Measurements from ENCODE around the gene CACNA2D1. TPM values are rescaled to one million over a fixed set of nuclear protein-coding genes. Genes with fewer than 3 reads are reported as not detected.

Gene CACNA2D1
- total RNA-seq, 1 experiment from 2014 or later = 13.6 TPM

- no peak for DNase-seq (ENCODE audit: extremely low read depth, low read depth)
These were observed 258.1 kb downstream of the CACNA2D1 start for GRCh38 chr7:82185443-82185842.

- no peak for DNase-seq (ENCODE audit: extremely low read depth, low read depth)
These were observed 259.9 kb downstream of the CACNA2D1 start for GRCh38 chr7:82183634-82184033.

- no peak for DNase-seq (ENCODE audit: extremely low read depth, low read depth)
These were observed 264.3 kb downstream of the CACNA2D1 start for GRCh38 chr7:82179311-82179710.

- no peak for DNase-seq (ENCODE audit: extremely low read depth, low read depth)
These were observed 268.3 kb downstream of the CACNA2D1 start for GRCh38 chr7:82175319-82175718.

GRCh38 chr7:82173400-82174021 is 270.1 kb downstream of the CACNA2D1 start:
- no peak for DNase-seq (ENCODE audit: extremely low read depth, low read depth)

GRCh38 chr7:82172881-82173280 is 270.7 kb downstream of the CACNA2D1 start:
- no peak for DNase-seq (ENCODE audit: extremely low read depth, low read depth)

- DNase-seq (ENCODE audit: extremely low read depth, low read depth) = no peak
These were observed 271.6 kb downstream of the CACNA2D1 start for GRCh38 chr7:82172017-82172416.

- DNase-seq (ENCODE audit: extremely low read depth, low read depth) = no peak
These were observed 275.8 kb downstream of the CACNA2D1 start for GRCh38 chr7:82167558-82168314.

GRCh38 chr7:82166260-82167015 is 277.1 kb downstream of the CACNA2D1 start:
- no peak for DNase-seq (ENCODE audit: extremely low read depth, low read depth)

GRCh38 chr7:82164813-82165212 is 278.8 kb downstream of the CACNA2D1 start:
- peak; percentile 8 for DNase-seq (ENCODE audit: extremely low read depth, low read depth)

GRCh38 chr7:82164410-82164809 is 279.2 kb downstream of the CACNA2D1 start:
- DNase-seq (ENCODE audit: extremely low read depth, low read depth) = no peak

- DNase-seq (ENCODE audit: extremely low read depth, low read depth) = no peak
These were observed 280.0 kb downstream of the CACNA2D1 start for GRCh38 chr7:82163586-82163985.

GRCh38 chr7:82162289-82162688 is 281.3 kb downstream of the CACNA2D1 start:
- no peak for DNase-seq (ENCODE audit: extremely low read depth, low read depth)

- no peak for DNase-seq (ENCODE audit: extremely low read depth, low read depth)
These were observed 285.2 kb downstream of the CACNA2D1 start for GRCh38 chr7:82158327-82158726.

- no peak for DNase-seq (ENCODE audit: extremely low read depth, low read depth)
These were observed 286.7 kb downstream of the CACNA2D1 start for GRCh38 chr7:82156893-82157292.

- no peak for DNase-seq (ENCODE audit: extremely low read depth, low read depth)
These were observed 287.4 kb downstream of the CACNA2D1 start for GRCh38 chr7:82156168-82156567.

GRCh38 chr7:82154728-82155127 is 288.8 kb downstream of the CACNA2D1 start:
- no peak for DNase-seq (ENCODE audit: extremely low read depth, low read depth)

GRCh38 chr7:82153776-82154175 is 289.8 kb downstream of the CACNA2D1 start:
- no peak for DNase-seq (ENCODE audit: extremely low read depth, low read depth)

- no peak for DNase-seq (ENCODE audit: extremely low read depth, low read depth)
These were observed 290.7 kb downstream of the CACNA2D1 start for GRCh38 chr7:82152858-82153257.

GRCh38 chr7:82146491-82146890 is 297.1 kb downstream of the CACNA2D1 start:
- DNase-seq (ENCODE audit: extremely low read depth, low read depth) = no peak

GRCh38 chr7:82142263-82142864 is 301.2 kb downstream of the CACNA2D1 start:
- DNase-seq (ENCODE audit: extremely low read depth, low read depth) = no peak

Data from NCI-H460 (cell line).